Heart left ventricle (tissue), 13 donors: Measurements from ENCODE around the gene KCNS3.

Experiments
- CTCF ChIP-seq, 12 donors: fragments of 200-600 bp; sonication (generic) in 4 of 12; IDR thresholded peaks; one replicate each; pipeline versions ENCODE4 v1.5.0 to v1.8.0; 2018 to 2022; ENCODE audit warnings: antibody characterized with exemption in 12 of 12, mild to moderate bottlenecking in 5 of 12
- POLR2A ChIP-seq, 2 donors: fragments of 450-650 bp; IDR thresholded peaks; one replicate each; pipeline ENCODE4 v1.6.1; 2017; ENCODE audit warnings: antibody characterized with exemption in 2 of 2, mild to moderate bottlenecking in 2 of 2, moderate library complexity in 2 of 2
- donor health status: ischemic (EF 13 %, LVEDD 7.1; RV severe dilation, severe dysfunction).
- donor health status: DM: no; HTN: yes; CAD: no.
- donor health status: DM: no; HTN: no; CAD: no.
- donor health status: ischemic (EF 25% LVEDD 6.9; RV normal size, moderate dysfunction).
- donor health status: ischemic (EF 25% LVEDD 5.7; RV mildly dilated, moderate dysfunction).
- donor health status: ischemic (EF 35%, LVEDD 5.7; RV mildly dilated, moderate dysfunction).
- donor health status: nonischemic (EF 11% LVEDD 7.7; RV severe dilation, severe dysfunction).
- donor health status: DM: yes; HTN: yes; CAD: no.
- donor health status: PGD.
- donor health status: ischemic (EF 29% LVEDD 5.4; RV normal size, mild dysfunction).
- donor health status: nonischemic (EF 23%, LVEDD 6.1; RV moderate dilation, normal function).

GRCh38 chr2:17959356-17959755 lies 80.9 kb downstream of the KCNS3 start:
- TF ChIP-seq CTCF (IDR thresholded peaks at IDR 0.05) (no peak), POLR2A (IDR thresholded peaks at IDR 0.05) (no peak)
